HG03025 (cell line): ENCODE measurements around the gene COA3.

Experiments used
- ATAC-seq: cut with Tn5 transposase; IDR thresholded peaks from one replicate; pipeline ENCODE4 v1.9.1; 2021; ENCODE audit warnings: mild to moderate bottlenecking, moderate library complexity; ENCODE audit not compliant: unreplicated experiment, low FRiP score

The COA3 gene

GRCh38 chr17:42819939-42820535 is 21.5 kb upstream of the COA3 start:
- no peak for ATAC-seq

- no peak for ATAC-seq
These were observed 19.9 kb upstream of the COA3 start for GRCh38 chr17:42818379-42818778.

DNA sequence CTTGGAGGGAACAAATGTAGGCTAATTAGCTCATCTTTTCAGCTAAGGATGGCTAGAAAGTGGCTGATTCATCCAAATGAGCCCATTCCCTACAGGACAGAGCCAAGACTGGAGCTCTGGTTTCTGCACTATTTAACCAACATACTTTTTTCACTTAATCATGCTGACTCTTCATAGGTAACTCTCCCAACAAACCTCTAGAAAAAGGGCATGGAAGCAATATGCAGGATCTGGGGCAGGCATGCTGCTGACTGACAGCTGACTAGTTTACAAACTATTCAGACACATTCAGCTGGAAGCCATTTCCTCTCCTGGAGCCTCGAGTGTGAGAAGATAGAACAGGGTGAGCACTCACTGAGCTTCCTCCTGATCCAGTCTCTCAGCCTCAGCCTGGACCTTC is 19.4 kb upstream of the COA3 start:
- ATAC-seq = no peak

GRCh38 chr17:42814633-42815399 is 16.3 kb upstream of the COA3 start:
- no peak for ATAC-seq

DNA sequence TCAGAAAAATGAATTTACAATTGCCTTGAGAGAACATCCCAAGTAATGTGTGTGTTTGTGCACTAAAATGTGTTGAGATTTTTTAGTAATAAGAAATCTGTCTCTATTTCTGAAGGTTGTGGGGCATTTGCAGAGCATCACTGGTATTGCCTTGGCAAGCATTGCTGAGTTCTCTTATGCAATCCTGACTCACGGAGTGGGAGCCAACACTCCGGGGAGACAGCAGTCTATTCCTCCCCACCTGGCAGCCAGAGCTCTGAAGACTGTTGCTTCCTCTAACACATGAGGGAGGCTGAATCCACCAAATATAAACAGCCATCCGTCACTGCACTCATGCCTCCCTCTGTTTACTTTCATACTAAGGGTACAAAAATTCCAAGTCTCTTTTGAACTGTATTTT is 10.7 kb upstream of the COA3 start:
- no peak for ATAC-seq

GRCh38 chr17:42806249-42806648 is 7.7 kb upstream of the COA3 start:
- no peak for ATAC-seq

DNA sequence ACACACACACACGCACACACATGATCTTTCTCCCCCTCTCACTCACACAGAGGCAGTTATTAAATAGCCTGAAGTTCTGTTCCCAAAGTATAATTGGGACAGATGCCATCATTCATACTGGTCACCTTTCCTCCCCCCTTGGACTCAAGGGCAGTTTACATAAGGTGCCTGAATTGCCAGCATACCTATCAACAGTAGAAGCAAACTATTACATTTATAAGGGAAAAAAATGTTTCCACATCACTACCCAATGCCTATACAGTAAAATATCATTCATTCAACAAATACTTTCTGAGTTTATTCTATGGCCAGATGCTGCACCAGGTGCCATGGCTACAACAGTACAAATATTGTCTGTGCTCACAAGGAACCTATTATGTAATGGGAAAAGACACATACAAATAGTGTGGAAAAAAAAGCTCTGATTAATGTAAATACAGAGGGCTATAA is 6.4 kb upstream of the COA3 start:
- no peak for ATAC-seq

DNA sequence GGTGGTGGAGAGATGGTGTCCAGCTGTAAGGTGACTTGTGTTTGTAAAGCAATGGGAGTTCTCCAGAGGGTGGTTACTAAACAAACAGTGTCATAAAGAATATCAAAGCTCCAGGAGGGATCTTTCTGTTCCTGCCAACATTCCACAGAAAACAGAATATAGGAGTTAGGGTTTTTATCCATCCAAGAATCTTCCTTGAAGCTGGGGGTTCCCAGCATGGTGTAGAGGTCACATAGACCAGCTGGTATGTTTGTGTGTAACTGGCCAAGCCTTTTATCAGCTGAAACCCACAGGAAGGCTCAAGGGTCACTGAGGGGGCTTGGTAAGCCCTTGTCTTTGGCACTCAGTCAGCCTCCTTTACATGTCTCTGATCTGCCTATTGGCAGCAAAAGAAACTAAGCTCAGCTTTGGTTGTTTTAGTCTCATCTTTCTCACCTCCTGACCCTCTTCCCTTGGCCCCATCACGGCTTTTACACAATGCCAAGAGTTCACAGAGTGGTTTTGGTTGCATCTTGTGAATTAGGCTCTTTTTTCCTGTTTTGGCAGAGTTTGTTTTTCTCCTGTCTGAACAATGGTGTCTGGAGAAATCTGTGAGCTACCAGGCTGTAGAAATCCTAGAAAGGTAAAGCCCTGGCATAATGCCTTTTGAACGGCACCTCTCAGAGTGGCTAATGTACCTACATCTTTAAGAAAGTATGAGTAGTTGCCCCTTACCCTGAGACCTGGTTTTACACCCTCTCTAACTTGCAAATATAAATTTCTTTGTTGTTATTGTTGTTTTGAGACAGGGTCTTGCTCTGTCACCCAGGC is 4.8 kb upstream of the COA3 start:
- no peak for ATAC-seq

DNA sequence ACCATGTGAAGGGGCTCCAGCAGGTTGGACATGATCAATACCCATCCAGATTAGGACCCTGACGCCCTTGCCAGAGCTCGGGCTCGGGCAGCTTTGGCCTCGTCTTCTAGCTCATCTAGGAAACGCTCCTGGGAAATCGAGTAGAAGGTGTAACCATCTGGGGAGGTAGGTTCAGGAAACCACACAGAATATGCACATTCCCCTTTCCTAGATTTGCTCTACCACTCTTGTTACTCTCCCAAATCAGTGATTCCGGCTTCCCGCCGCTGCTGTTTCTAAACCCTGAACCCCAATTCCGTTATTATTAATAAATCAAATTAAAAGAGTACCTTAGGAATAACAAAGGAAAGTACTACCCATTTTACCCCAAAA is 507 bp downstream of the COA3 start:
- no peak for ATAC-seq

GRCh38 chr17:42797067-42798007 is 1.2 kb downstream of the COA3 start:
- ATAC-seq = no peak

DNA sequence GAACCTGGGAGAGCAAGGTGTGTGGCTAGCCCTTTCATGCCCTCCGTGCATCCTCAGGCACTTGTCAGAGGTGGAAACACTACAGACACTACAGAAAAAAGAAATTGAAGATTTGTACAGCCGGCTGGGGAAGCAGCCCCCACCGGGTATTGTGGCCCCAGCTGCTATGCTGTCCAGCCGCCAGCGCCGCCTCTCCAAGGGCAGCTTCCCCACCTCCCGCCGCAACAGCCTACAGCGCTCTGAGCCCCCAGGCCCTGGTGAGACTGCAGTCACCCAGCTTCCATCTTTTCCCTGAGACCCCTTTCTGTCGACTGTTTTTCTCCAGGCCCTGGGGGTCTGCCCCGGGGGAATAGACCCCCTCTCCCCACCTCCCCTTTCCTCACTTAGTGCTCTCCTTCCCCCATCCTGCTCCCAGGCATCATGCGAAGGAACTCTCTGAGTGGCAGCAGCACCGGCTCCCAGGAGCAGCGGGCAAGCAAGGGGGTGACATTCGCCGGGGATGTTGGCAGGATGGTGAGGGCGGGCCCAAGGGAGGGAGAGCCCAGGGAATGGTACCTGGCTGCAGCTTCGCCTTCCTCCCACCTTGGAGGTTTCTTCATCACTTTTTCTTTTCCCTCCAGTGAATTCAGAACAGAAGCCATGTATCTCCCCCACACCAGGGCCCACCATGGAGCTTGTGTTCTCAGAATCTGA is 2.3 kb downstream of the COA3 start:
- ATAC-seq = no peak

DNA sequence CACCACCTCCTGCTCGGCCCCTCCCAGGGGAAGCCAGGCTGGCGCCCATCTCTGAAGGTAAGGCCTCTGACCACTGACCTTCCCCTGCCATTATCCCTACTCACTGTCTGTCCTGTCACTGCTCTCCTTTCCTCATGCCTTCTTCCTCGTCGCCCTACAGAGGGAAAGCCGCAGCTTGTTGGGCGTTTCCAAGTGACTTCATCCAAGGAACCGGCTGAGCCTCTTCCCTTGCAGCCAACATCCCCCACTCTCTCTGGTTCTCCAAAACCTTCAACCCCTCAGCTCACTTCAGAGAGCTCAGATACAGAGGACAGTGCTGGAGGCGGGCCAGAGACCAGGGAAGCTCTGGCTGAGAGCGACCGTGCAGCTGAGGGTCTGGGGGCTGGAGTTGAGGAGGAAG is 3.0 kb downstream of the COA3 start:
- ATAC-seq = no peak

GRCh38 chr17:42795061-42795460 is 3.4 kb downstream of the COA3 start:
- no peak for ATAC-seq

DNA sequence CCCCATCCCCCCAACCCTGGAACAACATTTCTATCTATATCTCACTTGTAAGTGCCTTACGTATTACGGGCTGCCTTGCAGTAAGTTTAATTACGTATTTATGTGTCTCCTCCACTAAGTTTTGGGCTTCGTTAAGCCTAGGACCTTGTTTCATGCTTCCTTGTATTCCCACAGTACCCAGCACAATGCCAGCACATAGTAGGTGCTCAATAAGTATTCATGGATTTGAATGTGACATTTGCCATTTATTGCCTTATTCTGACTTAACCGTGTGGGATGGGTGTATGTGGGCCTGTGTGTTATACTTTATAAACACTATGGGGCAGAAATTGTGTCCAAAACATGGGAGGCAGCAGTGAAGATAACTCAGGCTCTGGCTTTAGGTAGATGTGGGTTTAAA is 6.0 kb downstream of the COA3 start:
- ATAC-seq = no peak

GRCh38 chr17:42791948-42792347 is 6.6 kb downstream of the COA3 start:
- ATAC-seq = no peak

DNA sequence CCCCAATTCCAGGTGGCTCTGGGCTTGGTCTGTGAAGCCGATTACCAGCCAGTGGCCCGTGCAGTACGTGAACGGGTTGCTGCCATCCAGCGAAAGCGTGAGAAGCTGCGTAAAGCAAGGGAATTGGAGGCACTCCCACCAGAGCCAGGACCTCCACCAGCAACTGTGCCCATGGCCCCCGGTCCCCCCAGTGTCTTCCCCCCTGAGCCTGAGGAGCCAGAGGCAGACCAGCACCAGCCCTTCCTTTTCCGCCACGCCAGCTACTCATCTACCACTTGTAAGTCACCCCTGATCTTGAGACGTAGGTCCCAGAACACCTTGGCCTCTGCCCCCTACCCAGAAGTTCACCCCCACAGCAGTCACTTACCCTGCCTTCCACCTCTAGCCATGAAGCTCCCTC is 11.2 kb downstream of the COA3 start:
- no peak for ATAC-seq

- ATAC-seq = no peak
These were observed 13.5 kb downstream of the COA3 start for GRCh38 chr17:42784811-42785592.

GRCh38 chr17:42784409-42784808 is 14.1 kb downstream of the COA3 start:
- ATAC-seq = no peak

DNA sequence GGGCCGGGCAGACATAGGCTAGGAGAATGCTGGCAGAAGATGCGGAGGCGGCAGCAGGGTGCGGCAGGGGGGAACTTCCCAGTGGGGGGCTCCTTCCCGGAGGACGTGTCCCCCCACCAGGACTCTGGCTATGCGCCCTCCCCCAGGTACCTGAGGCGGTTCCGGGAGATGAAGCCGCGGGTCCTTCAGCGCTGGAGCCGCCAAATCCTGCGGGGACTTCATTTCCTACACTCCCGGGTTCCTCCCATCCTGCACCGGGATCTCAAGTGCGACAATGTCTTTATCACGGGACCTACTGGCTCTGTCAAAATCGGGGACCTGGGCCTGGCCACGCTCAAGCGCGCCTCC is 14.7 kb downstream of the COA3 start:
- ATAC-seq = no peak
